ENCODE measurements around the gene INO80C. TPM values are rescaled to one million over a fixed set of nuclear protein-coding genes. Genes with fewer than 3 reads are reported as not detected.

Gene INO80C, protein sequence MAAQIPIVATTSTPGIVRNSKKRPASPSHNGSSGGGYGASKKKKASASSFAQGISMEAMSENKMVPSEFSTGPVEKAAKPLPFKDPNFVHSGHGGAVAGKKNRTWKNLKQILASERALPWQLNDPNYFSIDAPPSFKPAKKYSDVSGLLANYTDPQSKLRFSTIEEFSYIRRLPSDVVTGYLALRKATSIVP
- 10 to 100 TPM; 22.9 to 23.5 TPM for total RNA-seq
- long read RNA-seq, partial matches to known transcripts = 0 of 4 reads
- long read RNA-seq, other reads (novel, unspliced or antisense) = 0 of 4 reads

DNA sequence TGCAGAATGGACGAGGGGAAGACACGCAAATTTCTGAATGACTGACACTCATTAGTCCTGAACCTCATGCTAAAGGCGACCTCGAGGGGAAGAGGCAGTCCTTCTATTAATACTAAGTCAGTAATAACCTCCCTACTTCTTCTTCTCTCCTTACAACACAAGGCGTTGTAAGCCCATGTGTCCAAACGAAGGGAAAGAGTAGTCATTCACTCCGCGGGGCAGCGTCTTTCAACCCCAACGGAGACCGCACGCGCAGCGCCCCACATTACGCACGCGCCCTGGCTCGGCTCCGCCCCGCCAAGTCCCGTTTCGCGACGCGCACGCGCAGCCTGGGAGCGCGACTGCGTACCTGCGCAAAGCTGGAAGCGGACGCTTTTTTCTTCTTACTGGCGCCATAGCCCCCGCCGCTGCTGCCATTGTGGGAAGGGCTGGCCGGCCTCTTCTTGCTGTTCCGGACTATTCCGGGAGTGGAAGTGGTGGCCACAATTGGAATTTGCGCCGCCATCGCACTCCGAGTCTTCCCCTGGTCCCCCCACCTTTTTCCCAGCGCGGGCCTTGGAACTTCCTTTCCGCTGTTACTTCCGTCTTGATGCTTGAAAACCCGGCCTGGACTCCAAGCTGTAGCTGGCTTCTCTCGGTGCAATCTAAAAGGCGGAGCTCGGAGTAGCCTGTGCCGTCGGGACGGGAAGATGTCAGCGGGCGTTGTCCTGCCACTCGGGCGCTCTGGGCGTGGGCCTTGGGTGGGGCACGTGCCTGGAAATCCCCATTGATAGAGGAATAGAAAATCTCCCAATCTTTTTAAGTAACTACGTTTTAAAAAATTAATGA is at the start of gene INO80C:
Gene INO80C (minus strand): TSS at position 591 of the 828 bp plus-strand sequence. CDS start 86 bp downstream, at position 505.
- intact Hi-C loops (cut with DNase I) = loop anchor here in 1 of 2 donors (5.0 to 10.0 kb wide), 2 partner anchors 83 to 85 kb away; partner anchors contain the start of gene GALNT1
- ATAC-seq (peak; percentile 99), DNase-seq (peak; percentile 94)

DNA sequence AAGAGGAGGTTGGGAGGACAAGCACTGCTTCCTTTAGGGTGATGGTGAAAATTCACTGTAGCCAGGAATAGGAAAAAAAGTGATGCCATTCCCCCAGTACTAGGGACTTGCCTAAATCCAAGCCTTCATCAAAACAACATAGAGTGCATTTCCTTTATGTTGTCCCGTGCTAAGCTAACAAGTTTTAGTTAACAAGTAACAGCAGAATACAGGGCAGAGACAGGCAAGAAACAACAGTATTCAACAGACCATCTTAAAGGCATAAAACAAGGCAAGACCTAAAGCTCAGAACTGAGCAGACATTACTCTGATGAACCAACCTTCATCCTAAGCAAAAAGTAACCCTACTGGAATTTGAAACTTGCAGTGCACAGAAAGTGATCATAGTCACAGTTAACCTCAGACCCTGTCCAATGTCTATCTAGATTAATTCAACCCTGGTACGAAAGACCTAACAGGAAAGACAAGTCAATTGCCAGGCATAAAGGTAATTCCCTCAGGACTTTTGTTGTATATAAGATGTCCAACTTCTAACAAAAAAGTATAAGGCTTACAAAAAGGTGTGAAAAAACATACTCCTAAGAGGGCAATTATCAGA is 49.3 kb upstream of the INO80C start:
- no peak for DNase-seq
- intact Hi-C loops (cut with DNase I) = no loop called here
- ATAC-seq = no peak

DNA sequence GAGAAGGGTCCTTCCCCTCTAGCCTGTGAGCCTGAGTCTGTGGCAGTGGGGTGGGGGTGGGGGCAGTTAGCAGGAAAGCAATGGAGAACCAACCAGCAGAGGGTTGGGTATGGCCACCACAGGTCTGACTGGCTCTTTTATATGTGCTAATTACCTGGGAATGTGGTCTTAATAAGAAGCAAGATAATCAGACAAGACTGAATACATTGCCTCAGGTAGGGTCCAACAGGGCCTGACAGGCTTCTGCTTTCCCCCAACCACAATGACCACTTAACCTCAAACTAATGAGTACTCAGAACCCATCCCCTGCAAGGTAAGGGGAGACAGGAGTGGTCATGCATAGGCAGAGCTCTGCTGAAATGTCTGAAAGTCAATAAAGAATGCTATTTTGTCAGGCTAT is 44.6 kb upstream of the INO80C start:
- DNase-seq = no peak

DNA sequence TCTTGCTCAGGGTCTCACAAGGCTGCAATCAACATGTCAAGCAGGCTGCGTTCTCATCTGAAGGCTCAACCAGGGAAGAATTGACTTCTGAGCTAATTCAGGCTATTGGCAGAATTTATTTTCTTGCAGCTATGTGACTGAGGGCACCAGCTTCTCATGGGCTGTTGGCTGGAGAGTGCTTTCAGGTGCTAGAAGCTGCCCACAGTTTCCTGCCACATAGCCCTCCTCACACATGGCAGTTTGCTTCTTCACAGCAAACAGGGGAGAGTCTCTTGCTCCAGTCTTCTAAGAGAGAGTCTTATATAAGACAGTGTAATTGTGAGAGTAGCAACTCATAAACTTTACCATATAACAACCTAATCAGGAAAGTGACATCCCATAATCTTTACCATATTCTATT is 37.5 kb upstream of the INO80C start:
- DNase-seq = no peak
- intact Hi-C loops (cut with DNase I) = no loop called here
- no peak for ATAC-seq

More for the DNA sequence above, 44.6 kb upstream of the INO80C start:
- no peak for ATAC-seq
- intact Hi-C loops (cut with DNase I) = no loop called here

DNA sequence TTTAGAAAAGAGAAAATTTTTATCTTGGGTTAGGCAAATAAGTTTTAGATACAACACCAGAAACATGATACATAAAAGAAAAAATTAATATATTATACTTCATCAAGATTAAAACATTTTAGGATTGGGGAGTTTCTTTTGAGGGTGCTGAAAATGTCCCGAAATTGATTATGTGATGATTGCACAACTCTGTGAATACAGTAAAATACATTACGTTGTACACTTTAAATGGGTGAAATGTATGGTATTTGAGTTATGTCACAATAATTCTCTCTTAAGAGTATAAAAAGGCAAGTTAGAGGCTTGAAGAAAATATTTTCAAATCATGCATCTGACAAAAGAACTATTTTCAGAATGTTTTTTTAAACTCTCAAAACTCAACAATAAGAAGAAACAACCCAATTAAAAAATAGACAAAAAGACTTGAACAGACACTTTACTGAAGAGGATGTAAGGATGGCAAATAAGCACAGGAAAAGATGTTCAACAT is 36.2 kb upstream of the INO80C start:
- no peak for ATAC-seq
- no peak for DNase-seq
- intact Hi-C loops (cut with DNase I) = no loop called here

DNA sequence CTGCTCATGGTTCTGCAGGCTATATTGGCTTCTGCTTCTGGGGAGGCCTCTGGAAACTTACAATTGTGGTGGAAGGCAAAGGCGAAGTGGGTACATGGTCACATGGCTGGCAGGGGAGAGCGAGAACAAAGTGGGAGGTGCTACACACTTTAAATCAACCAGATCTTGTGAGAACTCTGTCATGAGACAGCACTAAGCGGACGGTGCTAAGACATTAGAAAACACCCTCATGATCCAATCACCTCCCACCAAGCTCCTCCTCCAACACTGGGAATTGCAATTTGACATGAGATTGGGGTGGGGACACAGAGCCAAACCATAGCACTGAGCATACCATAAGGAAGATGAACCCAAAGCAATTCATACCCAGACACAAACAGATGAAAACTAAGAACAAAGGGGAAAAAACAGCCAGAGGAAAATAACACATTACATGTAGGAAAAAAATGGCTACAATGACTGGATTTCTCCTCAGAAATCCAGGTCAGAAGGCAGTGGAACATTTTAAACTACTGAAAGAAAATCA is 31.1 kb upstream of the INO80C start:
- intact Hi-C loops (cut with DNase I) = loop anchor here in 1 of 2 donors (10.0 kb wide), 1 partner anchor 46 kb away; no protein-coding TSS in a partner anchor
- no peak for DNase-seq
- no peak for ATAC-seq

DNA sequence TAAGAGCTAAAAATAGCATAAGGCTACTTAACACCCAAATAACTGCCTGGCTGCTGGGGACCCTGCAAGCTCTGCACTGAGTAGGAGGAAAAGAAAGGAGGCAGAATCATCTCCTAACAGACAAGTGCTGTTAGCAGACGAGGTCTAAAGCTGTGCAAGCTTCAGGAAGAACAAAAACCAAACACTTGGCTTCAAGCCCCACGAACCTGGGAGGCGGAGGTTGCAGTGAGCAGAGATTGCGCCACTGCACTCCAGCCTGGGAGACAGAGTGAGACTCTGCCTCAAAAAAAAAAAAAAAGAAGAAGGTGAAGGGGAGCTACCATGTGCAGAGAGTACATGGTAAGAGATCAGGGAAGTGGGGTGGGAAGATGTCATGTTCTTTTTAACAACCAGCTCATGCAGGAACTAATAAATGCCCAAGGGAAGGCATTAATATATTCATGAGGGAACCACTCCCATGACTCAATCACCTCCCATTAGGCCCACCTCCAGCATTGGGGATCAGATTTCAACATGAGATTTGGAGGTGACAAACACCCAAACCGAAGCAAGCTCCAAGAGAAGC is 28.8 kb upstream of the INO80C start:
- DNase-seq (no peak), ATAC-seq (peak; percentile 51 to 53)
- intact Hi-C loops (cut with DNase I) = loop anchor here in 1 of 2 donors (10.0 kb wide), 1 partner anchor 48 kb away; no protein-coding TSS in a partner anchor

DNA sequence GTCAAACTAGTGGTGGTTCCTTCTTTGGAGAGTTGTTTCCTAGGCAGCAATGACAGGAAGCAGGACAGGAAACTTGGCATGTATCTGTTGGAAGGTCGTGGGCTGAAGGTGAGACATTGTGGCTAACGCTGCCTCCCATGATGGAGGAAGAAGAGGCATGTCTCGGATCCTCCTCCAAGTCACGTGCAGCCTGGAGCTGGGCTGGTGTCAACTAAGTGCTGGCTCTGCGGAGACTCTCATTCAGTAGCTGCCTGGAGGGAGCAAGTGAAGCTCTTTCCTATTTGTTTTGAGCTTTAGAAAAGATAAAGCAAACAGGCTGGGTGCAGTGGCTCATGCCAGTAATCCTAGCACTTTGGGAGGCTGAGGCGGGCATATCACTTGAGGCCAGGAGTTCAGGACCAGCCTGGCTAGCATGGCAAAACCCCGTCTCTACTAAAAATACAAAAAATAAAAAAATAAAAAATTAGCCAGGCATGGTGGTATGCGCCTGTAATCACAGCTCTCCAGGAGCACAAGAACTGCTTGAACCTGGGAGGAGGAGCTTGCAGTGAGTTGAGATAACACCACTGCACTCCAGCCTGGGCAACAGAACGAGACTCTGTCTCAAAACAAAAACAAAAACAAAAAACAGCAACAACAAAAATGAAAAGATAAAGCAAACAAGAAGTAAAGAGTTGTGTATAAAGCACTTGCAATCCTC is 28.2 kb upstream of the INO80C start:
- intact Hi-C loops (cut with DNase I) = loop anchor here in 1 of 2 donors (10.0 kb wide), 1 partner anchor 49 kb away; no protein-coding TSS in a partner anchor
- DNase-seq = no peak
- ATAC-seq = peak; percentile 45 to 61

DNA sequence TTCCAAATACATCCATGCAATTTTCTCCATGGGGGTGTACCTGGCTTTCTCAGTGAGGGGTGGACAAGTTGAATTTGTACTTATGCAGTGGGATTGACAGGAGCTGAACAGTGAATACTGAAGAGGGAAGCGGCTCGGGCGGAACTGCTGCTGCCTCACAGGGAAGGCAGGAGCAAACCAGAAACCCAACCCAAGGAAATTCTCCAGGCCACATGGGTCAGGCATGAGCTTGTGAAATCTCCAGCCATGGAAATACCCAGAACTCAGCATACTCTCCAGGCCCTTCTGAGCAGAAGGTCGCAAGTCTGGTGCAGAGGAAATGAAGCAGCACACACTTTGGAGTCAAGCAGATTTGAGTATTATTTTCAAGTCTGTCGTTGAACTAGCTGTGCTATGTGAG is 26.5 kb upstream of the INO80C start:
- ATAC-seq = peak; percentile 39 to 50
- intact Hi-C loops (cut with DNase I) = loop anchor here in 1 of 2 donors (10.0 kb wide), 1 partner anchor 51 kb away; no protein-coding TSS in a partner anchor
- peak; percentile 39 for DNase-seq

DNA sequence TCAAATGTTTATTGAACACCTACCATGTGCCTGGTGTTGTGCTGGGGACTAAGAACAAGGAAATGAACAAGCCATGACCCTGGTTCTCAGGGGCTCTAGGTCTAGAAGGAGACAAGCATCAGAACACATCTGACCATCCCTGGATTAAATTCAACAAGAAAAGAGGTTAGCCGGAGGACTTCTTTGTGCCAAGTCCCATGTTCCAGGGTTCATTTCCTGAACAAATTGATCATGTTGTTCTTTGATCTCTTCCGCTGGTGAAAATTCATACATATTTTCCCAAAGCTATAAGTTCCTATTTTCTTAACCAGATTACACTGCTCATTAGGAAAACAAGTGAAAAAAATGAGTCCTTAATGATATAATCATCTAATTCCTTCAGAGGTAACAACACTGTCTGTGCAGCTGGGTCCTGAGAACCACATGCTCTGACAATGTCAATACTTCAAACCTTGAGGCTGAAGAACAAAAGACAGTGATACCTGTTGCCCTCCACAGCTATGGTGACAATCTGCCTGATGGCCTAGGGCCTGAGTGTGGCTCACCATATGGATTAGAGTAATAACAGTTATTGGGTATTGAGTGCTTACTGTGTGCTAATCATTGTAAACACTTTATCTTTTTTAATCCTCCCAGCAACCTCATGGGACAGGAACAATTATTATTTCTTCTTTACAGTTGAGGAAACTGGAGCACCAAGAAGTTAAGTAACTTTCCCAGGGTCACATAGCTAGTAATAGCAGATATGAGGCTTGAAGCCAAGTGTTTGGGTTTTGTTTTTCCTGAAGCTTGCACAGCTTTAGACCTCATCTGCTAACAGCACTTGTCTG is 24.6 kb upstream of the INO80C start:
- intact Hi-C loops (cut with DNase I) = loop anchor here in 1 of 2 donors (10.0 kb wide), 1 partner anchor 52 kb away; no protein-coding TSS in a partner anchor
- no peak for ATAC-seq

DNA sequence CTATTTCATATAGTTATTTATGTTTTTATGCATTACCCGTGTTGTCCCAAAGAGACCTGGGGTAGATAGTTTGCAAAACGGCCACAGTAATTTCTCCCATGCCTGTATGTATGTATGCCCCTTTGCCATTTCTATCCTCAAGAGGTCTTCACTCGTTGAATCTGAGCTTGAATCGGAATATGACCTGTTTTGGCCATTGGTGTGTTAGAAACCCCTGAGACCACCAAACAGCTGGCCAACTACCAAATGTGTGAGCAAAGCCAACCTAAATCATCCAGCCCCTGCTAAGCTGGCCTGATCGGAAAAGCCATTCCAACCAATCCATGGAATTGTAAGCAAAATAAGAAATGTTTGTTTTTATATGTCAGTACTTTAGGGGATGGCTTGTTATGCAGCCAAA is 23.4 kb upstream of the INO80C start:
- no peak for DNase-seq
- intact Hi-C loops (cut with DNase I) = loop anchor here in 1 of 2 donors (10.0 kb wide), 1 partner anchor 54 kb away; no protein-coding TSS in a partner anchor
- no peak for ATAC-seq

More for the DNA sequence above, 24.6 kb upstream of the INO80C start:
- no peak for DNase-seq

DNA sequence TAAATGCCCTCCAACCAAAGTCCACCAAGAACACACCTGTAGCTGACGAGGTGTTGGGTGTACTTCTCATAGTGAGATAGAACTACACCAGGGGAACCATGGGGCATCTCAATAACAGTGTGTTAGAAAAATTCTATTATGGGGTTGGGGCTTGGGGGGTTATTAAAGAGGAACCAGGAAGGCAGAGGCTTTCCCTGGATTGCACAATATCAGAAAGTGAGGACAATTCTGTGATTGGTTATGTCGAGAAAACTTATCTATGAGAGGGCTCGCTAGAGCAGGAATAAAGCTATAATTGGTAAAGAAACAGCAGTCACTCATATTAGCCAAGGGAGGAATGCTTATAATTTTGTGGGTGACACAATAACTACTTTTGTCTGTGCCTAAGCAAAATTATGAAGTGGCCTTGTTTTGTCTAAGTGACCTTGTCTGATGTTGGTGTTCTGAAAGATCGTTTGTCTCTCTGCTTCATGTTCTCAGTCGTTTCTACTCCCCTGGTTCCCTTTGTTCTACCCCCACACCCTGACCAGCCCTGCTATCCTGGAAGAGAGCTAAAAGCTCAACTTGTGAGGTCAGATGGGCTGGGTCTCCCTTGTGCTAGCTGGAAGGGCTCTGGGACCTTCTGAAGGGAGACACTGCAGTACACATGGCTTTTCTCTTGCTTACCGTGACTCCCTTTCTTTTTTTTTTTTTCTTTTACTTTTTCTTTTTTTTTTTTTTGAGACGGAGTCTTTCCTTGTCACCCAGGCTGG is 21.6 kb upstream of the INO80C start:
- ATAC-seq = no peak
- intact Hi-C loops (cut with DNase I) = loop anchor here in 1 of 2 donors (10.0 kb wide), 1 partner anchor 55 kb away; no protein-coding TSS in a partner anchor

DNA sequence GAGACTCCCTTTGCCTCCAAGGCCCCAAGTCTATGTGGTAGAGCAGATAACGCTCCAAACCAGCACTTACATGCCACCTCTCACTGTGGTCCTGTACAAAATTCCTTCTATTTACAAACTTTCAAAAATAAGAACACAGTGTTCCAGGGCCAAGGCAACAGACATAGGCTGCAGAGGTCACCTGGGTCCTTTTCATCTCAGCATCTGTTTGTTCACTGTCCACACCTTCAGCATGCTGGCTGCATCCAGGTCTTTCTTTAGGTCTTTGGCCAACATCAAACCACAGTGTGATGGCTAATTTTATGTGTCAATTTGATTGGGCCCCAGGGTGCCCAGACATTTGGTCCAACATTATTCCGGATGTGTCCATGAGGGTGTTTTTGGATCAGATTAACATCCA is 20.0 kb upstream of the INO80C start:
- intact Hi-C loops (cut with DNase I) = loop anchor here in 1 of 2 donors (10.0 kb wide), 1 partner anchor 57 kb away; no protein-coding TSS in a partner anchor
- DNase-seq = no peak
- no peak for ATAC-seq

More for the DNA sequence above, 21.6 kb upstream of the INO80C start:
- DNase-seq = no peak

DNA sequence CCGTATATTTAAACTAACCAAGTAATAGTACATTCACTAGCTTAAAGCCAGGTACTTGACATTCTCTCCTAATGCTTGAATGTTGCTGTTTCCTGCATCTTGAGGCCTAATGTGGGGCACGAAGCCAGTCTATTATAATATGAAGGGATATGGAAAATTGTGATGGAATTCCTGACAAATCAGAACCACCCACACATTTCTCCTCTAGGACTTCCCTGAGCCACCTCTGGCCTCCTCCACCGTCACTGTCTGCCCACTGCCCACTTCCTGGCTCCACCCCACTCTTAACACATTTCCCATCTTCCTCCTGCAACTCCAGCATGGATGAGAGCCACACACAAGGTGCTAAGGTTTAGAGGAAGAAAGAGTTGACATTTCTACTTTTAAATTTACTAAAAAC is 19.0 kb upstream of the INO80C start:
- ATAC-seq (no peak), DNase-seq (no peak)
- intact Hi-C loops (cut with DNase I) = loop anchor here in 1 of 2 donors (10.0 kb wide), 1 partner anchor 58 kb away; no protein-coding TSS in a partner anchor

DNA sequence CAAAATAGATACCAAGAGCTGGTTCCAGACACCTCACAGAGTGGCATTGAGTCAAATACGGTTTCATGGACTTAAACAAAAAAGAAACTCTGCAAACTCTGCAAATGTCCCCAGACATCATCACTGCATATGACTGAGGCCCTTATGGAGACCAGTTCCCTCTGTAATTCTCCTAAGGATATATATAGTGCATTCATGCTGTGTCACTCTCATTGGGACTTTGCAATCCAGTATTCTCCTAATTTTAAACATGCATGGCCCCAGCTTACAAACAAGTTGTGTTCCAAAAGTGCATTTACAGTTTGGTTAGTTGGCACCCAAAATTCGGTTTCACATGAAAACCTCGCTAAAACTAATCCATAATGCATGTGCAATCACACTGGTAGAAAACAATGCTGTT is 18.6 kb upstream of the INO80C start:
- no peak for DNase-seq
- no peak for ATAC-seq
- intact Hi-C loops (cut with DNase I) = loop anchor here in 1 of 2 donors (10.0 kb wide), 1 partner anchor 58 kb away; no protein-coding TSS in a partner anchor

DNA sequence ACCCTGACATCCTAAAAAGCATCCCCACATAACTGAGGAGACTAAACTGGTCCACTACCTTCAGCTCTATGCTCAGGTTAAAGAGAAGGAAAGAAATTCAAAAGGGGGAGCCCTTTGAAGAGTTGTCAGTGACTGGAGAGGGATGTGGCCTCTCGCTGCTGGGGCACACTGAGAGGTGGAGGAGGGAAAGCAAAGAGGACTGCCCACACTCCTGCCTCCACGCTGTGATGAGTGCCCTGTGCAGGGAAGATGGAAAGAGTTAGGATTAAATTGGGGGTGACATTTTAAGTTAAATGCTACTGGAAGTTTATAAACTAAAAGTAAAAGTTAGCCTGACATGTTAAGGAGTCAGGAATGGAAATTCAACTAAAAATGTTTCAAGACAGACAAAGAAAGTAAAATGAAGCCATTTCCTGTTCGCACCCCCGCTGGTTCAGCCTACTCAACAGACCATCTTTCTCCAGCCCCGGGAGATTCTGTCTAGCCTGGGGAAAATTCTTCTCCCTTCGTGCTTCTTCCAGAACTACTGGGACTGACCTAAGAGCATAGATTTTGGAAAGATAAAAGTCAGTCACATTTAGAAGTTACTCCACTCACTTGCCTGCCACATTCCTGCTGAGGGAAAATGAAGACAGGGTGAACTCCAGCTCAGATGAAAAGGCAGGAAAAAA is 17.8 kb upstream of the INO80C start:
- no peak for ATAC-seq

More for the DNA sequence above, 17.8 kb upstream of the INO80C start:
- intact Hi-C loops (cut with DNase I) = loop anchor here in 1 of 2 donors (10.0 kb wide), 1 partner anchor 59 kb away; no protein-coding TSS in a partner anchor
- DNase-seq = no peak
